ENCODE measurements around the gene NR5A2.

DNA sequence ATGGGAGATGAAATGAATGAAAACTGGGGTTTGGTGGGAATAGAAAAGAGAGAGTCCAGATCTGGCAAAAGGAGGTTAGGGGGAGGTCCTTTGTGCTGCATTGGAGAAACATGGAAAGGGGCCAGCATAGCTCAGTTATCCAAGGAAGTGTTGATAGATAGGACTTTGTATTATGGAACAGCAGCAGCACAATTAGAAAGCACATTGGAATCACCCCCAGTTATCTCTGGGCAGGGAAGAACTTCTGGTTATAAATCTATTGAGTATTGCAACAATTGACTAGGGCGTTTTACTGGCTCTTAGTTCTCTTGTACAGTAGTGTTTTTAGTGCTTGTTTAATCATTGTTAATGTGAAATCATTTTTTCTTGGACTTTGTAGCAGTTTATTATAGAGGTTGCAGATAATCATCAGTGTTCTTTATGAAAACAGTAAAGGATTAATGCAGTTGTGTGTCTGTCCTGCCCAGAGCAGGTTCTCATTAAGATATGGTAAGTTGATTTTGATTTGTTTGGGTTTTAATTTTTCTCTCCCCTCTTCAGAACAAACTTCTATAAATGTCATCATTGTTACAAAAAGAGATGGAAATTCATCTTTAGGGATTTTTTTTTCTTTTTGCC lies 76.6 kb downstream of the NR5A2 start:
- TF ChIP-seq SP1 (IDR thresholded peaks at IDR 0.05; ENCODE audit: low read depth, low read length), result no peak
- TF ChIP-seq, protein P1, sequence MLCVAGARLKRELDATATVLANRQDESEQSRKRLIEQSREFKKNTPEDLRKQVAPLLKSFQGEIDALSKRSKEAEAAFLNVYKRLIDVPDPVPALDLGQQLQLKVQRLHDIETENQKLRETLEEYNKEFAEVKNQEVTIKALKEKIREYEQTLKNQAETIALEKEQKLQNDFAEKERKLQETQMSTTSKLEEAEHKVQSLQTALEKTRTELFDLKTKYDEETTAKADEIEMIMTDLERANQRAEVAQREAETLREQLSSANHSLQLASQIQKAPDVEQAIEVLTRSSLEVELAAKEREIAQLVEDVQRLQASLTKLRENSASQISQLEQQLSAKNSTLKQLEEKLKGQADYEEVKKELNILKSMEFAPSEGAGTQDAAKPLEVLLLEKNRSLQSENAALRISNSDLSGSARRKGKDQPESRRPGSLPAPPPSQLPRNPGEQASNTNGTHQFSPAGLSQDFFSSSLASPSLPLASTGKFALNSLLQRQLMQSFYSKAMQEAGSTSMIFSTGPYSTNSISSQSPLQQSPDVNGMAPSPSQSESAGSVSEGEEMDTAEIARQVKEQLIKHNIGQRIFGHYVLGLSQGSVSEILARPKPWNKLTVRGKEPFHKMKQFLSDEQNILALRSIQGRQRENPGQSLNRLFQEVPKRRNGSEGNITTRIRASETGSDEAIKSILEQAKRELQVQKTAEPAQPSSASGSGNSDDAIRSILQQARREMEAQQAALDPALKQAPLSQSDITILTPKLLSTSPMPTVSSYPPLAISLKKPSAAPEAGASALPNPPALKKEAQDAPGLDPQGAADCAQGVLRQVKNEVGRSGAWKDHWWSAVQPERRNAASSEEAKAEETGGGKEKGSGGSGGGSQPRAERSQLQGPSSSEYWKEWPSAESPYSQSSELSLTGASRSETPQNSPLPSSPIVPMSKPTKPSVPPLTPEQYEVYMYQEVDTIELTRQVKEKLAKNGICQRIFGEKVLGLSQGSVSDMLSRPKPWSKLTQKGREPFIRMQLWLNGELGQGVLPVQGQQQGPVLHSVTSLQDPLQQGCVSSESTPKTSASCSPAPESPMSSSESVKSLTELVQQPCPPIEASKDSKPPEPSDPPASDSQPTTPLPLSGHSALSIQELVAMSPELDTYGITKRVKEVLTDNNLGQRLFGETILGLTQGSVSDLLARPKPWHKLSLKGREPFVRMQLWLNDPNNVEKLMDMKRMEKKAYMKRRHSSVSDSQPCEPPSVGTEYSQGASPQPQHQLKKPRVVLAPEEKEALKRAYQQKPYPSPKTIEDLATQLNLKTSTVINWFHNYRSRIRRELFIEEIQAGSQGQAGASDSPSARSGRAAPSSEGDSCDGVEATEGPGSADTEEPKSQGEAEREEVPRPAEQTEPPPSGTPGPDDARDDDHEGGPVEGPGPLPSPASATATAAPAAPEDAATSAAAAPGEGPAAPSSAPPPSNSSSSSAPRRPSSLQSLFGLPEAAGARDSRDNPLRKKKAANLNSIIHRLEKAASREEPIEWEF (IDR thresholded peaks at IDR 0.05; ENCODE audit: insufficient replicate concordance, low read depth, low read length), result no peak
- no peak for TF ChIP-seq CTCF (IDR thresholded peaks at IDR 0.05 in 2 of 3, conservative IDR thresholded peaks at IDR 0.05 in 1 of 3; ENCODE audit: control insufficient read depth in 2 of 3, extremely low read depth in 1 of 3, insufficient read depth in 1 of 3, low read depth in 3 of 3, low read length in 3 of 3)
- TF ChIP-seq YY1 (IDR thresholded peaks at IDR 0.05; ENCODE audit: low read depth, low read length), result no peak
- TF ChIP-seq, protein P2, sequence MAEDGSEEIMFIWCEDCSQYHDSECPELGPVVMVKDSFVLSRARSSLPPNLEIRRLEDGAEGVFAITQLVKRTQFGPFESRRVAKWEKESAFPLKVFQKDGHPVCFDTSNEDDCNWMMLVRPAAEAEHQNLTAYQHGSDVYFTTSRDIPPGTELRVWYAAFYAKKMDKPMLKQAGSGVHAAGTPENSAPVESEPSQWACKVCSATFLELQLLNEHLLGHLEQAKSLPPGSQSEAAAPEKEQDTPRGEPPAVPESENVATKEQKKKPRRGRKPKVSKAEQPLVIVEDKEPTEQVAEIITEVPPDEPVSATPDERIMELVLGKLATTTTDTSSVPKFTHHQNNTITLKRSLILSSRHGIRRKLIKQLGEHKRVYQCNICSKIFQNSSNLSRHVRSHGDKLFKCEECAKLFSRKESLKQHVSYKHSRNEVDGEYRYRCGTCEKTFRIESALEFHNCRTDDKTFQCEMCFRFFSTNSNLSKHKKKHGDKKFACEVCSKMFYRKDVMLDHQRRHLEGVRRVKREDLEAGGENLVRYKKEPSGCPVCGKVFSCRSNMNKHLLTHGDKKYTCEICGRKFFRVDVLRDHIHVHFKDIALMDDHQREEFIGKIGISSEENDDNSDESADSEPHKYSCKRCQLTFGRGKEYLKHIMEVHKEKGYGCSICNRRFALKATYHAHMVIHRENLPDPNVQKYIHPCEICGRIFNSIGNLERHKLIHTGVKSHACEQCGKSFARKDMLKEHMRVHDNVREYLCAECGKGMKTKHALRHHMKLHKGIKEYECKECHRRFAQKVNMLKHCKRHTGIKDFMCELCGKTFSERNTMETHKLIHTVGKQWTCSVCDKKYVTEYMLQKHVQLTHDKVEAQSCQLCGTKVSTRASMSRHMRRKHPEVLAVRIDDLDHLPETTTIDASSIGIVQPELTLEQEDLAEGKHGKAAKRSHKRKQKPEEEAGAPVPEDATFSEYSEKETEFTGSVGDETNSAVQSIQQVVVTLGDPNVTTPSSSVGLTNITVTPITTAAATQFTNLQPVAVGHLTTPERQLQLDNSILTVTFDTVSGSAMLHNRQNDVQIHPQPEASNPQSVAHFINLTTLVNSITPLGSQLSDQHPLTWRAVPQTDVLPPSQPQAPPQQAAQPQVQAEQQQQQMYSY (CRISPR knock-in tag; IDR thresholded peaks at IDR 0.05), result no peak
- no peak for TF ChIP-seq HCFC1 (IDR thresholded peaks at IDR 0.05; ENCODE audit: low read length)
- no peak for TF ChIP-seq FOXK2 (IDR thresholded peaks at IDR 0.05)
- TF ChIP-seq HDGF (IDR thresholded peaks at IDR 0.05), result no peak
- TF ChIP-seq, protein P3, sequence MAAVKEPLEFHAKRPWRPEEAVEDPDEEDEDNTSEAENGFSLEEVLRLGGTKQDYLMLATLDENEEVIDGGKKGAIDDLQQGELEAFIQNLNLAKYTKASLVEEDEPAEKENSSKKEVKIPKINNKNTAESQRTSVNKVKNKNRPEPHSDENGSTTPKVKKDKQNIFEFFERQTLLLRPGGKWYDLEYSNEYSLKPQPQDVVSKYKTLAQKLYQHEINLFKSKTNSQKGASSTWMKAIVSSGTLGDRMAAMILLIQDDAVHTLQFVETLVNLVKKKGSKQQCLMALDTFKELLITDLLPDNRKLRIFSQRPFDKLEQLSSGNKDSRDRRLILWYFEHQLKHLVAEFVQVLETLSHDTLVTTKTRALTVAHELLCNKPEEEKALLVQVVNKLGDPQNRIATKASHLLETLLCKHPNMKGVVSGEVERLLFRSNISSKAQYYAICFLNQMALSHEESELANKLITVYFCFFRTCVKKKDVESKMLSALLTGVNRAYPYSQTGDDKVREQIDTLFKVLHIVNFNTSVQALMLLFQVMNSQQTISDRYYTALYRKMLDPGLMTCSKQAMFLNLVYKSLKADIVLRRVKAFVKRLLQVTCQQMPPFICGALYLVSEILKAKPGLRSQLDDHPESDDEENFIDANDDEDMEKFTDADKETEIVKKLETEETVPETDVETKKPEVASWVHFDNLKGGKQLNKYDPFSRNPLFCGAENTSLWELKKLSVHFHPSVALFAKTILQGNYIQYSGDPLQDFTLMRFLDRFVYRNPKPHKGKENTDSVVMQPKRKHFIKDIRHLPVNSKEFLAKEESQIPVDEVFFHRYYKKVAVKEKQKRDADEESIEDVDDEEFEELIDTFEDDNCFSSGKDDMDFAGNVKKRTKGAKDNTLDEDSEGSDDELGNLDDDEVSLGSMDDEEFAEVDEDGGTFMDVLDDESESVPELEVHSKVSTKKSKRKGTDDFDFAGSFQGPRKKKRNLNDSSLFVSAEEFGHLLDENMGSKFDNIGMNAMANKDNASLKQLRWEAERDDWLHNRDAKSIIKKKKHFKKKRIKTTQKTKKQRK (IDR thresholded peaks at IDR 0.05; ENCODE audit: low read depth, low read length), result no peak
- no peak for TF ChIP-seq SRF (IDR thresholded peaks at IDR 0.05; ENCODE audit: low read depth in 2 of 2, low read length in 2 of 2)
- no peak for TF ChIP-seq ZNF274 (IDR thresholded peaks at IDR 0.05; ENCODE audit: insufficient read depth, insufficient read length)
- no peak for TF ChIP-seq POLR2AphosphoS5 (IDR thresholded peaks at IDR 0.05; ENCODE audit: low read length)

All from GM12878 (cell line).